SH-SY5Y (cell line): ENCODE data around the gene SLC38A10.

Experiments used
- GATA2 ChIP-seq: IDR thresholded peaks from 2 replicates; pipeline ENCODE4 v1.6.1; 2011; ENCODE audit warnings: mild to moderate bottlenecking, low read depth, low read length
- GATA3 ChIP-seq: IDR thresholded peaks from 2 replicates; pipeline ENCODE4 v1.6.1; 2011; ENCODE audit warnings: low read depth, mild to moderate bottlenecking, low read length, moderate library complexity

DNA sequence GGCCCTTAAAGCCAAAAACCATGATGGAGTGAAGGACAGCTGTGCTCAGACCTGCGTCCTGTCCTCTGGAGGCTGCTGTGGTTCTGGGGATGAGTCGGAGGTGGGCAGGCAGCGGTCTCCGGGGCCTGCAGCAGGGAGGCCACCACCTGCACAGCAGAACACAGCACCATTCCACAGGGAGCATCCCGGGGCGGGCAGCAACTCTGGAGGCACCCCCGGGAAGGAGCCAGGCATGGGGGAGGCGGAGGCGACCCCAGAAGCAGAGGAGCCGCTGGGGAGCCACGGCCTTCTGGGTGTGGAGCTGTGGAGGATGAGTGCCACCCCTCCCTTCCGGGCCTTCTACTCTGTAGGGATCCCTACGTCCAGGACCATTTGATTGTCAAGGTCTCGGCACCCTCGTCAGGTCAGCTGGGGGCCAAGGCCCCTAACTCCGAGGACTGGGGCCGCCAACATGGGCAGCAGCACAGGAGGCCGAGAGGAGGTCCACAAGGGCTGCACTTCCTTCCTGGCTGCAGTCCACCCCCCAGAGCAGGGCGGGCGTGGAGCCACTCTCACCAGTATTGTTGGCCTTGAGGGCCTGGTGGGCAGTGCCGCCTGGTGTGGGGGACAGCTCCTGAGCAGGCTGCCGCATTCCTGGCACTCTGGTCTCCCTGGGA, 96.2 kb downstream of the SLC38A10 start:
- no peak for TF ChIP-seq GATA2
- TF ChIP-seq GATA3: no peak
